HG03575 (cell line): Measurements from ENCODE around the gene FOXK2.

ENCODE experiments used
- ATAC-seq: cut with Tn5 transposase; IDR thresholded peaks from one replicate; pipeline ENCODE4 v1.9.1; 2021; ENCODE audit not compliant: unreplicated experiment, insufficient number of reproducible peaks, low FRiP score; ENCODE audit errors: extremely low read depth

FOXK2 gene

DNA sequence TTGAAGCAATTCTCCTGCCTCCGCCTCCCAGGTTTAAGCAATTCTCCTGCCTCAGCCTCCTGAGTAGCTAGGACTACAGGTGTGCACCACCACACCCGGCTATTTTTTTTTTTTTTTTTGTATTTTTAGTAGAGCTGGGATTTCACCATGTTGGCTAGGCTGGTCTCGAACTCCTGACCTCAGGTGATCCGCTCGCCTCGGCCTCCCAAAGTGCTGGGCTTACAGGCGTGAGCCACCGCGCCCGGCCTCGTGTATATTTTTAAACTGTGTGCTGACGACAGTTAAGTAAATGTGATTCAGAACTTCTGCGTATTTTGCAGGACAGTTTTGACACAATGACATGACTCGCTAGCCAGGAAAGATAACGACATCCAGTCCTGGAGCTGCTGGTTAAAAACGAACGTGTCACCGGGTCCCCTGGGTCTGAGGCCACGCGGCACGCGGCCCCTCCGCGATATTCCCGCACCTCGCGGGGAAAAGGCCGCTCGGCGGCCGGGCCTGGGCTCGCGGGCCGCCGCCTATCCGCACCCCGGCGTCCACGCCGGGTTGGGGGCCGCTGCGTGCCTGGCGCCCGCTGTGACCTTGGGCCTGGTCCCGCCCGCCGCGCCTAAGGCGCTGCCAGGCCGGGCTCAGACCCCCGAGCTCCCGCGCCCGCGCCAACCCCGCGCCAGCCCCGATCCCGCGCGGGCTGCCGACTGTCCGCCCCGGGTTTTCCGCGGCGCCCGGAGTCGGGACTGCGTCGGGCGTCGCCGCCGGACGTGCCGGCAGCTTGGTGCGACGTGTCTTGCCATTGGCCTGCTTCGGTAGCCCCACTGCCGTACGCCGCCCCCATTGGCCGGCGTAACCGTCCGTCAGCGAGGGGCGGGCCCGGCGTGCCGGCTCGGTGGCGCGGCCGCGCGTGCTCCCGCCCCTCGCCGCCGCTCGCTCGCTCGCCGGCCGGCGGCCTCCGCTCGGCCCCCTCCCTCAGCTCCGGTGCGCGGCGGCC is at the start of gene FOXK2:
Gene FOXK2 (plus strand): TSS at position 907 of the 985 bp plus-strand sequence. CDS start 157 bp downstream, outside the sequence.
- ATAC-seq = no peak

GRCh38 chr17:82470065-82470464 is 49.5 kb upstream of the FOXK2 start:
- ATAC-seq = no peak

GRCh38 chr17:82474223-82475010 is 45.1 kb upstream of the FOXK2 start:
- ATAC-seq = no peak

- ATAC-seq = no peak
Observed at GRCh38 chr17:82475458-82475857, 44.1 kb upstream of the FOXK2 start.

DNA sequence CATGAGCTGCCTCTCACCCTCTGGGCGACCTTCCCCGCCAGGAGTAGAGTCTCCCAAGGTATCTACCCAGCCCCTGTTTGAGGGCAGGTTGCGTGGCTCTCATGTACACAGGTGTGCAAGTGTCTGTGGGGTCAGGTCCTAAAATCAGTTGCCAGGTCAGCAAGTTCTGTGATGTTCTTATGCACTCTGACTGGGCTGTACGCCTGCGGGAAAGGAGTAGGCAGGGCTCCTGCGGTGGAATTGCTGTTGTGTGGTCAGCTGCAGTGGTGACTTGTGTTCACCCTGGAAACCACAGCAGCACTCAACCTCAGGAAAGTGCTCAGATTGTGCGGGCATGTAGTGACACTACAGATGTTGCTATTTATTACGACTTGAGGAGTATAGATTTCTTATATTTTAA is 41.6 kb upstream of the FOXK2 start:
- no peak for ATAC-seq

- ATAC-seq = no peak
Observed at GRCh38 chr17:82479602-82480001, 39.9 kb upstream of the FOXK2 start.

GRCh38 chr17:82480318-82480717 is 39.2 kb upstream of the FOXK2 start:
- no peak for ATAC-seq

DNA sequence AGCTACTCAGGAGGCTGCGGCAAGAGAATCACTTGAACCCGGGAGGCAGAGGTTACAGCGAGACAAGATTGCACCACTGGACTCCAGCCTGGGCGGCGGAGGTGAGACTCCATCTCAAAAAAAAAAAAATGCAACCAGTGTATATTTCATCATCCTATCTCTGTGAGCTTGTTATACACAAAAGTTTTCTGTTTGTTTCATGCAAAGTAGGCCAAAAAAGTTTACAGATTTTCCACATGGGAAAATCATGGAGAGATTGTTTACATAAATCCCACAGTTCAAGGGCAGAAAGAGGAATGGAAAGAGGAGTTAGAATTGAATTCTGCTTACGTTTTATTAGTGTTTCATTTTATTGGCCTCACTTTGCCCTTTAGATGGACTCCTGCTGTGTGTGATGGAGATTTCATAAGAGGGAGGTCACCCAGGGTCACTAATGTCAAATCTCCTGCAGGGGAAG is 36.3 kb upstream of the FOXK2 start:
- no peak for ATAC-seq

GRCh38 chr17:82483836-82484235 is 35.7 kb upstream of the FOXK2 start:
- ATAC-seq = no peak

DNA sequence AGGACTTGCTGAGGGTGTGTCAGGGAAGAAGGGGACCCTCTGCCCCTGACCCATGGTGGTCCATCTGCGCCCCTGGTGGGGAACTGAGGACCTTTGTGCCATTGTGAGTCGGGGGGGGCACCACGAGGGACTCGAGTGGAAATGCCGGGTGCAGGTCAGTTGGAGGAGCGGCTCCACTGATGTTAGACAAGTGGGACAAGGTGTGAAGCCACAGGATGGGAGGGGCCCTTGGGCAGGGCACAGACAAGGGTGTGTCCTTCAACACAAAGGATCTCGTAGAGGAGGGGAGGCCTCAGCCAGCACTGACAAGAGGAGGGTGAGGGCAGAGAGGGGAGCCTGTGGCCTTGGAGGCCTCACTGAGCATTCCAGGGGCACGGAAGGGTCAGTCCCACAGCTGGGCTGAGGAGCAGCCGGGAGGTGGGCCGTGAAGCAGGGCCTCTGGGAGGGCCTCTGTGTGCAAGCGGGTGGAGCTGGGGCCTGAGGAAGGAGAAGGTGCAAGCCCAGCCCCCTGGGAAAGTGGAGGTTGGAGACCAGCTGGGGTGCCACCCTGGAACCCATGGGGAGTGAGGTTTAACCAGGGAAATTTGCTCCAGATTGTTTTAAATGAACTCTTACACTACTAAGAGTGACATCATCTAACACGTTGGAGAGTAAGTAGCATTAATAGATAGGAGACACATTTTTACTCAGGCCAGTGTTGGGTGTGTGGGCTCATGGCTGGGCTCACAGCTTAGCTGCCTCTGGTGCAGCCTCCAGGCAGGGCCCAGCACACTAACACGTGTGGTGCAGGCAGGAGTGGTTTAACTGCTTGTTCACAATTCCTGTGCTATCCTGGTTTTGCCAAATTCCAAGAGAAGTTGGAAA is 33.1 kb upstream of the FOXK2 start:
- ATAC-seq = no peak

- ATAC-seq = no peak
Observed at GRCh38 chr17:82487910-82488309, 31.6 kb upstream of the FOXK2 start.

- ATAC-seq = no peak
Observed at GRCh38 chr17:82489117-82489516, 30.4 kb upstream of the FOXK2 start.

GRCh38 chr17:82489851-82490511 is 29.6 kb upstream of the FOXK2 start:
- no peak for ATAC-seq

GRCh38 chr17:82490512-82491195 is 28.9 kb upstream of the FOXK2 start:
- ATAC-seq = no peak

- no peak for ATAC-seq
Observed at GRCh38 chr17:82491196-82491530, 28.4 kb upstream of the FOXK2 start.

DNA sequence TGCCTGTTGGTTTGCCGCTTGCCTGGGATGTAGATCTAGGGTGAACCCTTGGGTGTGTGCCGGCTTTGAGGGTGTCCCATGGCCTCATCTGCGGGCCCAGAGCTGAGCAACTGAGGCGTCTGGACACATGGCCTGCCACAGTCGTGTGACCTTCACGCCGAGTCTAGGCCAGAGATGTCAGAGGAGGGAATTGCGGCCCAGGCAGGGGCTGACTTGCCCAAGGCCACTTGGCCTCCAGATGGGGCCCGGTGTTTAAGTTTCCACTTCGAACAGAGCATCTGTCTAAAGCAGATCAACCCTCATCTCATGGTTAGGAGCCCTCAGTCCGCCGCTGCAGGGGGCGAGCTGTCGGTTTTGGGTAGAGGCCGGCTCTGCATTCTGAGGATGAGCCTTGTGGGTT is 28.0 kb upstream of the FOXK2 start:
- ATAC-seq = no peak

DNA sequence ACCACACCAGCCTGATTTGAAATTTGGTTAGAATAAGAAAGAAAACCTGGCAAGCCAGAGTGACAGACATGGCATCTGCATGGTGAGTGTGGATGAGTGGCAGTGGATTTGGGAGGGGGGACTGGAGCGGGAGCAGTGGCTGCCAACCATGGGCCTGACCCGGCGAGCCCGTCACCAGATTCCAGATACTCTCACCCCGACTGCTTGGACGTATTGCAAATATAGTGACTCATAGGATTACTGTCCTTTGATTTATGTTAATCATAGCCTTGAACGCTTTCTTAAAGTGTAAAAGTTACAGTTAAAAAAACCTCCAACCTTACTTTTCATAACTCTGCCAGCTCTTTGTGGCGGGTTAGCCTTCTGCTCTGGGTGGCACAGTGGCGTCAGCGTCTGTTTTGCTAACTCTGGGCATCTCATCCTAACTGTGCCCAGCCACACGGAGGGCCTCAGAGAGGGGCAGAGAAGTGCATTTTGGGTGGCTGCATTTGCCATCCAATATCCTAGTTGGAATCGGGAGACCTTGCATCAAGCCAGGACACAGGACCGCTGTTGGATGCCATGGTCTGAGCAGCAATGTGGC is 26.8 kb upstream of the FOXK2 start:
- no peak for ATAC-seq
